HEK293 (cell line): ENCODE results near the gene ZNF714.

ENCODE experiments used
- CTCF ChIA-PET: fragments of 350-600 bp; formaldehyde crosslinking; extraction: SDS; loops from one replicate; lab custom pipeline; 2021; ENCODE audit warnings: antibody characterized with exemption; lab: Yijun Ruan, JAX
- POLR2A ChIA-PET: fragments of 300-600 bp; formaldehyde crosslinking; extraction: SDS; loops from one replicate; lab custom pipeline; 2020; ENCODE audit warnings: antibody characterized with exemption, inconsistent platforms; lab: Yijun Ruan, JAX
- H3K27ac ChIP-seq: fragments of 200-500 bp; sonication (Bioruptor generic); 2 replicates; pipeline ENCODE4 v1.5.1; 2014; ENCODE audit warnings: low read depth, low read length, control low read depth, inconsistent platforms; ENCODE audit errors: extremely low read depth
- H3K36me3 ChIP-seq, 2 experiments: fragments of 200-500 bp in 1 of 2; sonication (Bioruptor generic) in 1 of 2; 1 replicate in 1 of 2; 2 replicates in 1 of 2; pipeline ENCODE4 v1.5.1; 2014 to 2017; ENCODE audit warnings: inconsistent platforms in 2 of 2, low read length in 2 of 2; ENCODE audit not compliant: control insufficient read depth in 2 of 2, insufficient read depth in 1 of 2
- H3K4me1 ChIP-seq: fragments of 200-500 bp; sonication (Bioruptor generic); 2 replicates; pipeline ENCODE4 v1.5.1; 2014; ENCODE audit warnings: mild to moderate bottlenecking, low read length, inconsistent platforms; ENCODE audit not compliant: control insufficient read depth, insufficient read depth
- H3K4me3 ChIP-seq: 2 replicates; pipeline ENCODE4 v1.5.1; 2011; ENCODE audit warnings: low read depth, mild to moderate bottlenecking, control low read depth, low read length, moderate library complexity
- H3K9me3 ChIP-seq: fragments of 200-500 bp; sonication (Bioruptor generic); 2 replicates; pipeline ENCODE4 v1.5.1; 2014; ENCODE audit warnings: low read depth, low read length, inconsistent platforms; ENCODE audit not compliant: control insufficient read depth, insufficient read depth
- AEBP2 ChIP-seq: fragments of 450-650 bp; formaldehyde crosslinking; IDR thresholded peaks from 2 replicates; pipeline ENCODE4 v1.5.1; 2016; ENCODE audit warnings: missing biosample characterization, missing genetic modification characterization, borderline replicate concordance
- BCL11B ChIP-seq: fragments of 450-650 bp; formaldehyde crosslinking; IDR thresholded peaks from 2 replicates; pipeline ENCODE4 v1.5.1; 2016; ENCODE audit warnings: low read depth, missing biosample characterization, missing genetic modification characterization
- EGR2 ChIP-seq: fragments of 450-650 bp; formaldehyde crosslinking; IDR thresholded peaks from 2 replicates; pipeline ENCODE4 v1.5.1; 2016; ENCODE audit warnings: low read depth, missing biosample characterization, missing genetic modification characterization
- HOXD13 ChIP-seq: sonication (generic); formaldehyde crosslinking; IDR thresholded peaks from 2 replicates; pipeline ENCODE4 v1.8.0; 2022; ENCODE audit warnings: missing genetic modification reagents, borderline replicate concordance
- MYNN ChIP-seq: fragments of 450-650 bp; formaldehyde crosslinking; IDR thresholded peaks from 2 replicates; pipeline ENCODE4 v1.5.1; 2016; ENCODE audit warnings: missing biosample characterization, missing genetic modification characterization, borderline replicate concordance
- SP2 ChIP-seq: fragments of 450-650 bp; formaldehyde crosslinking; IDR thresholded peaks from 2 replicates; pipeline ENCODE4 v1.5.1; 2016; ENCODE audit warnings: missing biosample characterization, missing genetic modification characterization
- ZBTB48 ChIP-seq: fragments of 450-650 bp; formaldehyde crosslinking; IDR thresholded peaks from 2 replicates; pipeline ENCODE4 v1.5.1; 2016; ENCODE audit warnings: missing biosample characterization, missing genetic modification characterization
- ZEB2 ChIP-seq: fragments of 450-650 bp; formaldehyde crosslinking; IDR thresholded peaks from 2 replicates; pipeline ENCODE4 v1.5.1; 2016; ENCODE audit warnings: missing biosample characterization, missing genetic modification characterization
- ZNF114 ChIP-seq: fragments of 450-650 bp; formaldehyde crosslinking; IDR thresholded peaks from 2 replicates; pipeline ENCODE4 v1.5.0; 2017; ENCODE audit warnings: missing biosample characterization, missing genetic modification characterization
- ZNF132 ChIP-seq: fragments of 450-650 bp; formaldehyde crosslinking; IDR thresholded peaks from 2 replicates; pipeline ENCODE4 v1.5.1; 2017; ENCODE audit warnings: missing biosample characterization, missing genetic modification characterization, borderline replicate concordance
- ZNF19 ChIP-seq: fragments of 450-650 bp; formaldehyde crosslinking; IDR thresholded peaks from 2 replicates; pipeline ENCODE4; 2016; ENCODE audit warnings: missing biosample characterization, missing genetic modification characterization, low read depth
- ZNF221 ChIP-seq: fragments of 450-650 bp; formaldehyde crosslinking; IDR thresholded peaks from 2 replicates; pipeline ENCODE4 v1.5.1; 2017; ENCODE audit warnings: missing biosample characterization, missing genetic modification characterization, borderline replicate concordance
- ZNF248 ChIP-seq: fragments of 450-650 bp; formaldehyde crosslinking; IDR thresholded peaks from 2 replicates; pipeline ENCODE4 v1.5.1; 2017; ENCODE audit warnings: missing biosample characterization, missing genetic modification characterization
- ZNF311 ChIP-seq: fragments of 450-650 bp; formaldehyde crosslinking; IDR thresholded peaks from 2 replicates; pipeline ENCODE4 v1.5.1; 2017; ENCODE audit warnings: missing biosample characterization, missing genetic modification characterization, borderline replicate concordance
- ZNF416 ChIP-seq: fragments of 450-650 bp; formaldehyde crosslinking; IDR thresholded peaks from 2 replicates; pipeline ENCODE4 v1.5.1; 2016; ENCODE audit warnings: missing biosample characterization, missing genetic modification characterization
- ZNF548 ChIP-seq: fragments of 450-650 bp; formaldehyde crosslinking; IDR thresholded peaks from 2 replicates; pipeline ENCODE4 v1.5.1; 2016; ENCODE audit warnings: missing biosample characterization, missing genetic modification characterization
- ZNF639 ChIP-seq: fragments of 450-650 bp; formaldehyde crosslinking; IDR thresholded peaks from 2 replicates; pipeline ENCODE4 v1.5.1; 2016; ENCODE audit warnings: missing biosample characterization, missing genetic modification characterization
- ZNF791 ChIP-seq: fragments of 450-650 bp; formaldehyde crosslinking; IDR thresholded peaks from 2 replicates; pipeline ENCODE4 v1.5.1; 2016; ENCODE audit warnings: missing biosample characterization, missing genetic modification characterization
- TF ChIP-seq, protein P1 (sequence below): fragments of 450-650 bp; formaldehyde crosslinking; IDR thresholded peaks from 2 replicates; pipeline ENCODE4 v1.5.1; 2017; ENCODE audit warnings: missing biosample characterization, mild to moderate bottlenecking, missing genetic modification characterization, moderate library complexity
- TF ChIP-seq, protein P2 (sequence below): fragments of 450-650 bp; formaldehyde crosslinking; IDR thresholded peaks from 2 replicates; pipeline ENCODE4 v1.5.1; 2016; ENCODE audit warnings: missing biosample characterization, missing genetic modification characterization, borderline replicate concordance

ZNF714 gene

DNA sequence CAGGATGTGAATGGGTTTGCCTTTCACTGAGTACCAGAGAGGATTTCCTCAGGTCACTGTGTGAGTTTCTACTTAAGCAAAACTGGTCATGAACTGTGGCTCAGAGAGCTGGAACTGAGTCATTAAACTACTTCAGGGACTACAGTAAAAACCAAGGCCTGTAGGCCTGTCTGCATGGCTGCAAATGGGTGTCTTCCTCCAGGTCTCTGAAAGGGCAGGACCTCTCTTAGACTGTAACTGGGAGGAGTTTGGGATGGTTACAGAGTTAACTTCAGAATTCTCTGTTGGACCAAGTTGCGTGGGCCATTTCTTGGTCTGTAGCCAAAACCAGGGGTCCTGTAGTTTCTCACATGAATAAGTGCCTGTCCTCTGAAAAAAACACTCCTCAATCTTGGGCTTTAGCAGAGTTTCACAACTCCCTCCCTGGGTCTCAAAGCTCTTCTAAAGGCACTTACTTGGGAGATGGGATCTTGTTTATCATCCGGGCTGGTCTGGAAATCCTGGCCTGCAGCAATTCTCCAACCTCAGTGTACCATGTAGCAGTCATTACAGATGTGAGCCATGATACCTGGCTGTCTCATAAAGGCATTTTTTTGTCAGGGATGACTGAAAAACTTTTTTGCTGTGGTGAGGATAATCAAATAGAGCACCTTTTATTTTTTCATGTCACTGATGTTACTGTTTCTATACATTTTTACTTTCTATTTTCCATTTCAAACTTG is 19.7 kb downstream of the ZNF714 start:
- ChIA-PET CTCF (no interaction called here), POLR2A (no interaction called here)
- no peak overlapping the region for H3K27ac ChIP-seq
- no peaks in the 10 kb centered on the region for H3K9me3 ChIP-seq
- H3K36me3 ChIP-seq = peaks cover 58 to 62% of the 10 kb centered on the region in 2 experiments
- no peak overlapping the region for H3K4me3 ChIP-seq
- TF ChIP-seq ZBTB48 (tag by site-specific recombination) (no peak), BCL11B (tag by site-specific recombination) (no peak), ZNF132 (no peak), ZNF19 (tag by site-specific recombination) (no peak), MYNN (tag by site-specific recombination) (no peak)
- H3K4me1 ChIP-seq = no peaks in the 10 kb centered on the region

- Histone ChIP-seq H3K4me1 (no peaks in the 10 kb centered on the region), H3K9me3 (no peaks in the 10 kb centered on the region)
- CTCF ChIA-PET = interaction anchor here (0.6 kb wide), 2 partner anchors 101 to 944 kb away, joined by 3 to 4 read pairs; no protein-coding TSS in a partner anchor
Measured at GRCh38 chr19:21109116-21109515, 27.1 kb downstream of the ZNF714 start.

More at GRCh38 chr19:21109116-21109515, 27.1 kb downstream of the ZNF714 start:
- no peak overlapping the region for H3K27ac ChIP-seq
- POLR2A ChIA-PET = no interaction called here
- H3K4me3 ChIP-seq = no peak overlapping the region
- peaks cover 46 to 53% of the 10 kb centered on the region in 2 experiments for H3K36me3 ChIP-seq
- TF ChIP-seq SP2 (no peak), ZNF791 (tag by site-specific recombination) (no peak), ZNF248 (tag by site-specific recombination) (no peak), ZNF114 (tag by site-specific recombination) (no peak), ZNF639 (tag by site-specific recombination) (no peak), ZNF221 (tag by site-specific recombination) (no peak), ZNF548 (no peak), ZNF416 (tag by site-specific recombination) (no peak), ZEB2 (tag by site-specific recombination) (no peak), ZNF311 (tag by site-specific recombination) (no peak), EGR2 (tag by site-specific recombination) (no peak), HOXD13 (no peak), AEBP2 (no peak)
- TF ChIP-seq, protein P1, sequence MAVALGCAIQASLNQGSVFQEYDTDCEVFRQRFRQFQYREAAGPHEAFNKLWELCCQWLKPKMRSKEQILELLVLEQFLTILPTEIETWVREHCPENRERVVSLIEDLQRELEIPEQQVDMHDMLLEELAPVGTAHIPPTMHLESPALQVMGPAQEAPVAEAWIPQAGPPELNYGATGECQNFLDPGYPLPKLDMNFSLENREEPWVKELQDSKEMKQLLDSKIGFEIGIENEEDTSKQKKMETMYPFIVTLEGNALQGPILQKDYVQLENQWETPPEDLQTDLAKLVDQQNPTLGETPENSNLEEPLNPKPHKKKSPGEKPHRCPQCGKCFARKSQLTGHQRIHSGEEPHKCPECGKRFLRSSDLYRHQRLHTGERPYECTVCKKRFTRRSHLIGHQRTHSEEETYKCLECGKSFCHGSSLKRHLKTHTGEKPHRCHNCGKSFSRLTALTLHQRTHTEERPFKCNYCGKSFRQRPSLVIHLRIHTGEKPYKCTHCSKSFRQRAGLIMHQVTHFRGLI (tag by site-specific recombination) = no peak
- TF ChIP-seq, protein P2, sequence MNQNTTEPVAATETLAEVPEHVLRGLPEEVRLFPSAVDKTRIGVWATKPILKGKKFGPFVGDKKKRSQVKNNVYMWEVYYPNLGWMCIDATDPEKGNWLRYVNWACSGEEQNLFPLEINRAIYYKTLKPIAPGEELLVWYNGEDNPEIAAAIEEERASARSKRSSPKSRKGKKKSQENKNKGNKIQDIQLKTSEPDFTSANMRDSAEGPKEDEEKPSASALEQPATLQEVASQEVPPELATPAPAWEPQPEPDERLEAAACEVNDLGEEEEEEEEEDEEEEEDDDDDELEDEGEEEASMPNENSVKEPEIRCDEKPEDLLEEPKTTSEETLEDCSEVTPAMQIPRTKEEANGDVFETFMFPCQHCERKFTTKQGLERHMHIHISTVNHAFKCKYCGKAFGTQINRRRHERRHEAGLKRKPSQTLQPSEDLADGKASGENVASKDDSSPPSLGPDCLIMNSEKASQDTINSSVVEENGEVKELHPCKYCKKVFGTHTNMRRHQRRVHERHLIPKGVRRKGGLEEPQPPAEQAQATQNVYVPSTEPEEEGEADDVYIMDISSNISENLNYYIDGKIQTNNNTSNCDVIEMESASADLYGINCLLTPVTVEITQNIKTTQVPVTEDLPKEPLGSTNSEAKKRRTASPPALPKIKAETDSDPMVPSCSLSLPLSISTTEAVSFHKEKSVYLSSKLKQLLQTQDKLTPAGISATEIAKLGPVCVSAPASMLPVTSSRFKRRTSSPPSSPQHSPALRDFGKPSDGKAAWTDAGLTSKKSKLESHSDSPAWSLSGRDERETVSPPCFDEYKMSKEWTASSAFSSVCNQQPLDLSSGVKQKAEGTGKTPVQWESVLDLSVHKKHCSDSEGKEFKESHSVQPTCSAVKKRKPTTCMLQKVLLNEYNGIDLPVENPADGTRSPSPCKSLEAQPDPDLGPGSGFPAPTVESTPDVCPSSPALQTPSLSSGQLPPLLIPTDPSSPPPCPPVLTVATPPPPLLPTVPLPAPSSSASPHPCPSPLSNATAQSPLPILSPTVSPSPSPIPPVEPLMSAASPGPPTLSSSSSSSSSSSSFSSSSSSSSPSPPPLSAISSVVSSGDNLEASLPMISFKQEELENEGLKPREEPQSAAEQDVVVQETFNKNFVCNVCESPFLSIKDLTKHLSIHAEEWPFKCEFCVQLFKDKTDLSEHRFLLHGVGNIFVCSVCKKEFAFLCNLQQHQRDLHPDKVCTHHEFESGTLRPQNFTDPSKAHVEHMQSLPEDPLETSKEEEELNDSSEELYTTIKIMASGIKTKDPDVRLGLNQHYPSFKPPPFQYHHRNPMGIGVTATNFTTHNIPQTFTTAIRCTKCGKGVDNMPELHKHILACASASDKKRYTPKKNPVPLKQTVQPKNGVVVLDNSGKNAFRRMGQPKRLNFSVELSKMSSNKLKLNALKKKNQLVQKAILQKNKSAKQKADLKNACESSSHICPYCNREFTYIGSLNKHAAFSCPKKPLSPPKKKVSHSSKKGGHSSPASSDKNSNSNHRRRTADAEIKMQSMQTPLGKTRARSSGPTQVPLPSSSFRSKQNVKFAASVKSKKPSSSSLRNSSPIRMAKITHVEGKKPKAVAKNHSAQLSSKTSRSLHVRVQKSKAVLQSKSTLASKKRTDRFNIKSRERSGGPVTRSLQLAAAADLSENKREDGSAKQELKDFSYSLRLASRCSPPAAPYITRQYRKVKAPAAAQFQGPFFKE (tag by site-specific recombination) = no peak
- TF ChIP-seq, all 188 proteins: peak for 0
